ENCODE measurements around the gene TRIM67.

Gene TRIM67

DNA sequence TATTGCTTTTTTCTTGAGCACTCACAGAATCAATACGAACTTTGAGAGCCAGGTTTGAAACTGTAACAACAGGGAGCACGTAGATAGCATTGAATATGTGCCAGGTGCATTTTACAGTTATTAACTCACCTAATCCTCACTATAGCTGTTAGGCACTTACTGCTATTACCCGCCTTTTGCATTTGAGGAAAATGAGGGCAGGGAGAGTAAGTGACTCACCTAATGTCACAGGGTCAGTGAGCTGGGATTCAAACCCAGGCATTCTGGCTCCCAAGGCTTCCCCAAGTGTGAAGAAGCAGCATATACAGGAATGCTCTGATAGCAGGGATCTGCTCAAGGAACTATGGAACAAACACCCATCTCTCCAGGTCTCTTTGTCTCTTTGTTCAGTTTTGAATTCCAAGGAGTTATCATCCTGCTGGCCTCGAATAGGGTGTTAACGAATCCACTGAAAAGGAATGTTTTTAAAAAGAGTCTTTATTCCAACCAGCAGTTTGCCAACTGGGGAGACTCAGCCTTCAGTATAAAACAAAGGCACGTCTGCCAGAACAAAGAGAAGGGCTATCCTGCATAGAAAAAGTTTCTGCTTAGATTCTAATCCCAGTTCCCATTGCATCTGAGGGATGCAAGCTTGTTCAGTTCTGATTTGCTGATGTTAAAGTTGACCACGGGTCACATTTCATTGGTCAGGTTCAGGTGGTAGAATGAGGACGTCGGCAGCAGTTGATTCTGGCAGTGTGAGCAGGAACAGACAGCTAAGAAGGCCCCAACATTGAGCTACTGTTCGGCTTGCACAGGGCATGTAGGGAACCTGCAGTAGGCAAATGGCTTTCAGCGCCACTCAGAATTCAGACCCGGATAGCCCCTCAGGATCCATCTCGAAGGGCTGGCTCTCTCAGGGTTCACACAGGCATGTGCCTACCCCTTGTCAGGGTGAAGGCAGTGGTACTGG lies 22.1 kb downstream of the TRIM67 start:
- DNase-seq (ENCODE audit: low spot score), result no peak

DNA sequence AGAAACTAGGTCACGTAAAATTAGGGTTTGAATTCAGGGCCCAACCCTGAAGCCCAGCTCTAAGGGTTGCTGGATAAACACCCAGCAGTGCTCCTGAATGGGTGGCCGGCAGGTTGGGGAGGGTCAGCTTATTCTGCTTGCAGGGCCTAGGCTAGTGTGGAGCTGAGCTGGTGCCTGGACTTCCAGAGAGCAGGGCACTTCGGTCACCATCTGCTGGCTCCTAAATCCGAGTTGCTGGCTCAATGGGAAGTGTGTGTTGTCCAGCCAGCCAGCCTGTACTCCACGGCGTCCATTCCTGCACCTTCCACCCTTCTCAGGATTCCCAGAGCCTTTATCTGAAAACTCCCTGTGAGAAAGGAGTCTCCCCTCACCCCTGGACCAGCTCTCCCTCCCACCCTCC lies 23.0 kb downstream of the TRIM67 start:
- no peak for DNase-seq (ENCODE audit: low spot score)

DNA sequence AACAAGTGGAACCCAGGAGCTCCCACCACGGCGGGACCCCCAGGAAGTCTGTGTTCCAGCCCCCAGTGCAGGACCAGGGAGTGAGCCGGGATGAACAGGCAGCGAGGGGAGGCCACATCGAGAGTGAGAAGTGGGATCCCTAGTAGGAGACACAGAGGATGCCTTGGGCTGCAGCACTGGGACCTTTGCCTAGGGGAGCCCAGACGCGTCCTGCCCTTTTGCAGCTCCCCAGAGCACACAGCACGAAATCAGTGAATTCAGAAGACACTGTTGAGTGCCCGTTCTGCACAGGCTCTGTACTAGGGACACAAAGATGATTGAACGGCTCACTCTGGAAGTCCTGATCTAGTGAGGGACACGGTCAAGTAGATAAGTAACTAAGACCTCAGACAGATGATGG lies 23.5 kb downstream of the TRIM67 start:
- DNase-seq (ENCODE audit: low spot score), result no peak

DNA sequence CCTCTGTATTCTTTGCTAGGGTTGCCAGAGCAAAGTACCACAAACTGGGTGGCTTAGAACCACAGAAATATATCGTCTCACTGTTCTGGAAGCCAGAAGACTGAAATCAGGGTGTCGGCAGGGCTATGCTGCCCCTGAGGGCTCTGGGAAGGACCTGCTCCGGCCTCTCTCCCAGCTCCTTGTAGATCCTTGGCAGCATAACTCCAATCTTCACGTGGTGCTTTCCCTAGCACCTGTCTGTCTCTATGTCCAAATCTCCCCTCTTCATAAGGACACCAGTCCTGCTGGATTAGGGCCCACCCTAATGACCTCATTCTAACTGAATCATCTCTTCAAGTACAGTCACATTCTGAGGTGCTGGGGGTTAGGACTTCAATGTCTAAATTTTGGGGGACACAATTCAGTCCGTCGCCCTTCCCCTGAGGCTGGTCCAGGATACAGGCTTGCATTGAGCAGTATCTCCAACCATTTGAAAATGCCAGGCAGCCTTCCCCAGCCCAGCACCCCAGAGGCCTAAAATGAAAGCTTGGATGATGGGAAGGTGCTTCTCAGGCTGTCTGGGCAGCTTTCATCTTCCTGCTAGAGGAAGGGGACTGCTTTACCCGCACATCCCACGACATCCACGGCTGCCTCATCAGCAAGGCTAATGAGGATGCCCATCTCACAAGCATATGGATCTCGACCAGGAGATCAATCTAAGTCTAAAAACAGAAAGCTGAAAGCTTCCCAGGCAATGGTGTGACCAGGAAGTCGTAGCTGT lies 24.7 kb downstream of the TRIM67 start:
- DNase-seq (ENCODE audit: low spot score), result no peak

DNA sequence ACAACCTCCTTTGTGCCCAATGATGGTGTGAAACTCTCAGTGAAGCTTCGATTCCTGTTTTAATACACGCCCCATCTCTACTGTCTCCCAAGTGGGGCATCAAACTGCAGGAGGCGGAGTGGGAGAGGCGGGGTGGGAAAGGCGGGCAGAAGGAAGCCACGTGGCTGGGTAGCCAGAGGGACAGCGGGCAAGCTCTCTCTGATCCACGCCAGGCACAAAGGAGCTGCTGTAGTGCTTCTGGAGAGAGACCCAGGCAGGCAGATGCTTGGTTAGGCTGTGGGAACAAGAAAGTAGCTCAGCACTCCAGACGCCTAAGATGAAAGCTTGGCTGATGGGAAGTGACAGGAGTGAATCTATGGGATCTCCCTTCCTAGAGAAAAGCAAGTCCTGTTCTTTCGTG lies 25.7 kb downstream of the TRIM67 start:
- no peak for DNase-seq (ENCODE audit: low spot score)

DNA sequence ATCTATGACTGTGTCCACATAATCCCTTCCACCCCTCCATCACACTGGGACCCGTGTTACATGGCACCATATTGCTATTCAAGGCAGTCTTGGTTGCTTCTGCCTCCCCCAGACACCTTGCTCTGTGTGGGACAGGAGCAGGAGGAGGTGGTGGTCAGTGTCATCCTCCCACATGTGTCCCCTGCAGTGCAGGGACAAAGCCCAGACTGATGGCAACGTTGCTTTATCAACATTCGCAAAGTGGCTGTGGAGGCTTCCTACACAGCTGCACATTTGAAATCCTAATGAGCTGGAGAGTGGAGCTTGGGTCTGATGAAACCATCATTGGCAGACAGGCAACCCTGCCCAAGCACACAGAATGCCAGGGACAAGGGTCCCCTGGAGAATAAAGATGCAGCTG lies 26.2 kb downstream of the TRIM67 start:
- no peak for DNase-seq (ENCODE audit: low spot score)

DNA sequence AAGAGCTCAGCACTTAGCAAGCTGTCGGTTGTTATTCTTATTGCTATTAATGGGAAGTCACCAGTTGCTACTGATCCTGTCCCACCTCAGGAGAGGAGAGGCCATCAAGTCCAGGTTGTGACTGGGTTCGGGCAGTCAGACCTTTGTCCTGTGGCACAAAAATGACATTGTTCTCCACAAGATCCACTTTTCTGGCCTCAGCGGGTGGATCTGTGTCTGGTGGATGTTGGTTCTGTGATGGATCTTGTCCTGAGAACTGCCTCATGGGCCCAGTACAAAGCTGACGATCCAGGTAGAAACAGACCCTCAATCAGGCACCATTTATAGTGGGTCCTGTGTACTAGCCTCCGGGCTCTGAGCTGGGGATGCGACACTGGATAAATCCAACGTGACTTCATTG lies 26.9 kb downstream of the TRIM67 start:
- no peak for DNase-seq (ENCODE audit: low spot score)

DNA sequence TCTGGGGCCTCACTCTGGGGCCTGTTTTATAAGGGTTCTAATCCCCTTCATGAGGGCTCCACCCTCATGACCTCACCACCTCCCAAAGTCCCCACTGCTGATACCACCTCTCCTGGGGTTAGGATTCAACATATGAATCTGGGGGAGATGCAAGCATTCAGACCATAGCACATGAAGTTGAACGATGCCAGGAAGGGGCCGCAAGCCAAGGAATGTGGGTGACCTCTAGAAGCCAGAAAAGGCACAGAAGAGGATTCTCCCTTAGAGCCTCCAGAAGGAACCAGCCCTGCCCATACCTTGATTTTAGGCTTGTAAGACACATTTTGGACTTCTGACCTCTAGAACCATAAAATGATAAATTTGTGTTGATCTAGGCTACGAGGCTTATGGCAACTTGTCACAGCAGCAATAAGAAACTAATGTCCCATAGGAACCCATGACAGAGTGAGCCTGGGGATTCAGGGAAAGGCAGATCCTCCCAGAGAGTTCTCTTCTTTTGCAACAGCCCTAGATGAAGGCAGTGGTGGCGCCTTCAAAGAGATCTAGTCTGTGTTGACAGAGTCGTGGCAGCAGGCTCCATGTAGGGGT lies 27.9 kb downstream of the TRIM67 start:
- no peak for DNase-seq (ENCODE audit: low spot score)

DNA sequence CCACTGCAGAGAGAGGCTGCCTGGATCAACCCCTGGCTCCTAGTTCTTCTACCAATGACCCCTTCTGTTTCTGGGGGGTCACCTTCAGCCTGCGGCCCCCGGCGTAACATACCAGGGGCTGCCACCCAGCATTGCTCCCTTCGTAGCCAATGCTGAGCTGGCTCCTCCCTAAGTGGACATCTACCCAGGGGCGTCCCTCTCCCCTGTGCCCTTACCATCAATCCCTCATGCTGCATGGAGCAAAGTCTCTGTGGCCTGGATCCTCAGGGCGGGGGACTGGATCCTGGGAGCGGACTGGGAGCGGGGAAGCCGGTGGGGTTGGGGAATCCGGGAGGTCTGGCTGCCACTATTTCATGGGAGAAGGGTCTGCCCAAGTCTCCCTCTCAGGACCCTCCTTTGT lies 28.6 kb downstream of the TRIM67 start:
- no peak for DNase-seq (ENCODE audit: low spot score)

DNA sequence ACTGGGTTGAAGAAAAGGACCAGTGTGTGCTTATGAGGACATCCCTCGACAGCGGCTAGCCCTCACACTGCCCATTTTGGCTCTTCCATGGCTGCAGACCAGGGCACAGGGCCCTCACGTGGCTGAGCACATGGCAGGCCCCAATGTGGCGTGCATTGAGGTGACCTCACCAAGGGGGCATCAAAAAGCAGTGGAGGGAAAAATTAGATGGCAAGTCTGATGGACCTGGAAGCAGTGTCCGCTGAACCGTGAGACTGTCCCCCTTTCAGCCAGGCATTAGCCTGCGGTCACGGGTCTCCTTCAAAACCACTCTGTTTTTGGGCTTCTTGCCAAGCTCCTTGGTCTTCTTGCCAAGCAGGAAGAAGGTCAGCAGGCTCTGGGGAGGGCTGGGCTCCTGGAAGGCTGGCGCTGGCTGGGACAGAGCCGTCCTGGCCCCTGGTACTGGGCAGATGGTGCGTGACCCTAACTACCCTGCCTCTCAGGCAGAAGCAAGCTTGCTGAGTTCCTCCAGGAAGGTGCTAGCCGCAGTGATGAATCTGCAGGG lies 30.8 kb downstream of the TRIM67 start:
- no peak for DNase-seq (ENCODE audit: low spot score)

DNA sequence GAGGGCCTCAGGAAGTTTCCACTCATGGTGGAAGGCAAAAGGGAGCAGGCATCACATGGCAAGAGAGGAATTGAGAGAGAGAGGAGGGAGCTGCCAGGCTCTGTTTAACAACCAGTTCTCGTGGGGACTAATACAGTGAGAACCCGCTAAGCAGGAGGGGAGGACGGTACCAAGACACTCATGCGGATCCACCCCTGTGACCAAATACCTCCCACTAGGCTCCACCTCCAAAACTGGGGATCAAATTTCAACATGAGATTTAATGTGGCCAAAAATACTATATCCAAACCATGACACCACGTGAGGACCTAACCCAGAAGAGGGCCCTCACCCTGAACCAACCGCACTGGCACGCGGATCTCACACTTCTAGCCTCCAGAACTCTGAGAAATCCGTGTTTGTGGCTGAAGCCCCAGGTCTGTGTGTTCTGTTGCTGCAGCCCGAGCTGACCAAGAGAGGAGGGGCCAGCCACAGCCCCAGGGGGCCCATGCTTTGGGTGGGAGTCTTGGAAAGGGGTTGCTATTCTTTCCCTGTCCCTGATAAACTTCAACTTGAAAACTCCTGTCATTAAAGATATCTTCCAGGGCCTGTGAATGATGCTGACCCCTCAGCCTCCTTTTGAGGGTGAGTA lies 32.0 kb downstream of the TRIM67 start:
- DNase-seq (ENCODE audit: low spot score), result no peak

DNA sequence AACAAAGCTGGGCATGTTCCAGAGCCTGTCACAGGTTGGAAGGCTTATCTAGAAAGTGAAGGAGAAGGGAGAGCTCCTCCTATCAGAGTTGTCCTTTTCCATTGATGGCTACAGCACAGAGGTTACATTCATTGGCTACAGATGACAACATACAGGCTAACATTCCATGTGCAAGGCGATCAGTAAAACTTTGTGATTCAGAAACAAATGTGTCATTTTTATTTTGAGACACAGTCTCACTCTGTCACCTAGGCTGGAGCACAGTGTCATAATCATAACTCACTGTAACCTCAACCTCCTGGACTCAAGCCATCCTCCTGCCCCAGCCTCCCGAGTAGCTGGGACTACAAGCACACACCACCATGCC lies 32.6 kb downstream of the TRIM67 start:
- no peak for DNase-seq (ENCODE audit: low spot score)

DNA sequence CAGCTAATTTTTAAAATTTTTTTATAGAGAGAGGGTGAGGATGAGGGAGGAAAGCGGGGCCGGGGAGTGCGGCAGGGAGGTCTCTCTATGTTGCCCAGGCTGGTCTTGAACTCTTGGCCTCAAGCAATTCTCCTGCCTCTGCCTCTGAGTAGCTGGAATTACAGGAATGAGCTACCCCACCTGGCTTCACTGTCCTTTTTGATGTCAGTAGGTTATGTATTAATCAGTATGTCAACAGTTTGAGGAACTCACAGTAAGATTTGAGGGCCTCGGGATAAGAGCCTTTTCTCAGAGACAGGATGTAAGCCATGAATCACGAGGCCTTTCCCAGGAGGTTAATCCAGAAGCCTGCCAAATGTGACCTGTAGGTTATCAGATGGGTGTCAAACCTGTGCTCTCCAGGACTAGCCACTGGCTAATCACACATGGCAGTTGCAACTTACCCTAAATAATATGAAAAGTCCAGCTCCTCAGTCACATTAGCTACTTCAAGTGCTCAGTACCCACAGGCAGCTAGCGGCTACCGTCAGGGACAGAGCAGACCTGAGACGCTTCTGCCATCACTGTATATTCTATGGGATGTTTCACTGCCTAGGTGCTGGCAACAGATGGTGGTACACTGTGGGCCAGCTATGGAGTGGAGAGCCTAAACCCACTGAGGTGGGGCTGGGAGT lies 33.1 kb downstream of the TRIM67 start:
- no peak for DNase-seq (ENCODE audit: low spot score)

DNA sequence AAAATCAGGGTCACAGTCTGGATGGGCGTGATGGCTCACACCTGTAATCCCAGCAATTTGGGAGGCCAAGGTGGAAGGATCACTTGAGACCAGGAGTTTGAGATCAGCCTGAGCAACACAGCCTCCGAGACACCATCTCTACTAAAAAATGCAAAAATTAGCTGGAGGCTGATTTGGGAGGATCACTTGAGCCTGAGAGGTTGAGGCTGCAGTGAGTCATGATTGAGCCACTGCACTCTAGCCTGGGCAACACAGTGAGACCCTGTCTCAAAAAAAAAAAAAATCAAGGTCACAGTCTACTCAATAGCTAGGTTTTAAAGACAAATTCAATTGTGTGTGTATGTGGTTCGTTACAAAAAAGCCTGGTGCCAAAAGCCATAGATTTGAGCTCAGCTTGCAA lies 34.4 kb downstream of the TRIM67 start:
- DNase-seq (ENCODE audit: low spot score), result no peak

DNA sequence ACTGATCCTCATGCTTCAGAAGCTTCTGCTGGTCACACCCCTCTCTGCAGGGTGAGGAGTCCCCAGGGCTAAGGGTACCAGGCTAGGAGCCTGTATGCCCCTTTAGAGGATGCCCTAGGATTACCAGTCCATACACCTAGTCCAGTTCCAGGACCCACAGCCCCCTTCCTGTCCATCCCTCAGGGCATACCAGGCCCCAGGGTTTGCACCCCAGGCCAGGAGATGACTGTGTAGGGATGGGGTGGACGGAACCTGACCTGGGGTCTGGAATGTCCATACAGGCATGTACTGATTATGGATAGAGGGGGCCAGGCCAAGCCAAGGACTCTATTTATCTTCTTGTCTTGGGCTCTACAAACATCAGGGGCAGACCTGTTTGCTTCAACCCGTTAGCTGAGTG lies 34.9 kb downstream of the TRIM67 start:
- no peak for DNase-seq (ENCODE audit: low spot score)

DNA sequence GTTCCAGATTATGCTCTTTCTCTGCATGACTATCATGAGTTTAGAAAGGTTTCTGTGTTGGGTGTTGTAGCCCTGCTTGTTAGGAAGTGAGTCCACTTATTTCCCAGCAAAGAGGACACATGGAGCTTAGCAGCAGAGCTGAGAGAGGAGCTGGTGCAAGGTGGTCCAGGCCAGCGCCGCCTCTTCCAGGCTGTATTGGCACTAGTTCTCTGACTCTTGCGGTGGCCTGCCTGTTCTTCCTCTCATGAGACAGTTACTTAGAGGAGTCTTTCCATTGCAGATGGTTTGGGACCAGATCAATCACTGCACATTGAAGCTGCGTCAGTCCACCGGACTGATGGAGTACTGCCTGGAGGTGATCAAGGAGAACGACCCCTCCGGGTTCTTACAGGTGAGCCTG lies 38.0 kb downstream of the TRIM67 start:
- no peak for DNase-seq (ENCODE audit: low spot score)

DNA sequence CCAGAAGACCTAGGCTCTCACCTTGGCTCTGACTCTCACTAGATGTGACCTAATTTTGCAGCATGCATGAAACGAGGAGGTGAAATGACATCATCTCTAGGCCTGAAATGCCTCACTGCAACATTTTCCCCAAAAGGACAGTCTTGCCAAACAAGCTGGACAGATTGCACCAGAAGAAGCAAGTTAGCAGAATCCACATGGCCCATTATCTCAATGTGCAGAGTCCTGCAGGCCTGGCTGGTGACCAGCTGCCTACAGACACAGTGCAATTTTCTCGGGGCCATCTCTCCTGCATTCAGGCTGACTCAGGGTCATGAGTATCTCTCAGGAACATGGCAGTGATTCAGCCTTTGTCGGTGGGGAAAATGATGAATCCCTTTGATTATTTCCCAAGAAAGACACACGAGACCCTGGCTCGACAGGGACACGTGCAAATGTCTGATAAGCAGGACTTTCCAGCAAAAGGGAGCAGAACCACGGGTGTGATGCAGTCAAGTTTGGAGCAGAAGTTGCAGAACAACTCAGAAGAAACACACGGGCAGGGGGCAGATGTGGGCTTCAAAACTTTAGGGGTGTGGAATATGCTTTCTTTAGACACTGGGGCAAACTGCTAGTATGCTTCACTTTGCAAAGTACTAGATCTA lies 38.7 kb downstream of the TRIM67 start:
- no peak for DNase-seq (ENCODE audit: low spot score)

DNA sequence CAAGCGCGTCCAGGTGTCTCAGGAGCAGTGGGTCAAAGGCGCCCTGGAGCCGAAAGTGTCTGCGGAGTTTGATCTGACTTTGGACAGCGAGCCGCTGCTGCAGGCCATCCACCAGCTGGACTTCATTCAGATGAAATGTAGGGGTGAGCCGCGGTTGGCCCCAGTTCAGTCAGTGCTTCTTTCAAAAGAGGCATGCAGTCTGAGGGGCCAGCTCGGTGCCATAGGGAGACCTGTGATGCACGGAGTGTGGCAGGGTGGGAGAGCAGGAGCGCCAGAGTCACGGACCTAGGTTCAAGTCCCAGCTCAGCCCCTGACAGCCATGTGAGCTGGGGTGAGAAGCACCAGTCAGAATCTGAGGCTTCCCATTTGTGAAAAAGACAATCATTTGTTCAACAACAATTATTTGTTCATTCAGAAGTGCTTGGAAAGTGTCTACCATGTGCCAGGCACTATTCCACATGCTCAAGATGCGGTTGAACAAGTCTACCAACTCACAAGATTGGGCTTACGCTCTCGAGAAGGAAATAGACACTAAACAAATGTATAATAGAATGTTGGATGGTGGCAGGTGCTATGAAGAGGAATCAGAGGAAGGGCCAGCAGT lies 39.6 kb downstream of the TRIM67 start:
- DNase-seq (ENCODE audit: low spot score), result no peak

DNA sequence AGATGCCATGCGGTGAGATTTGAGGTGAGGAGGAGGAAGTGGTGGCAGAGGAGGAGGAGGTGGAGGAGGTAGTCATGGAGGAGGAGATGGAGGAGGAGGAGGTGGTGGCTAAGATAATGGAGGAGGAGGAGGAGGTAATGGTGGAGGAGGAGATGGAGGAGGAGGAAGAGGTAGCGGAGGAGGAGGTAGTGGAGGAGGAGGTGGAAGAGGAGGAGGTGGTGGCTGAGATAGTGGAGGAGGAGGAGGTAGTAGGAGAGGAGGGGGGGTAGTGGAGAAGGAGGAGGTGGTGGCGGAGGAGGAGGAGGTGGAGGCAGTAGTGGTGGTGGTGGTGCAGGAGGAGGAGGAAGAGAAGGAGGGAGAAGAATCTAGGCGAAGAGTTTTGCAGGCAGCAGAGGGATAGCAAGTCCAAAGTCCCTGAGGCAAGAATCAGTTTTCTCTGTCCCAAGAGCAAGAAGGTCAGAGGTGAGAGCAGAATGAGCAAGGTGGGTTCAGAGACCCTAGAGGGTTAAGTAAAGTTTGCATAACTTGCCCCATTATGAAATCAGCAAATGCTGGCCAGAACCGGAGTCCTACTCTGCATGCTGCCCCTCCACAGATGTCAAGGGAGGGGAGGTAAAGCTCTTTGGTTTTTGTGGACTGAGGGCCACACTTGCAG lies 40.2 kb downstream of the TRIM67 start:
- no peak for DNase-seq (ENCODE audit: low spot score)
